Measurements from ENCODE around the gene TRIM9.

- no peak for TF ChIP-seq CTCF (IDR thresholded peaks at IDR 0.05; ENCODE audit: low read length)
- TF ChIP-seq EZH2 (optimal IDR thresholded peaks at IDR 0.05; ENCODE audit: low read depth, low read length), result no peak
- TF ChIP-seq EZH2phosphoT487 (IDR thresholded peaks at IDR 0.05; ENCODE audit: low read length), result no peak
Measured at GRCh38 chr14:51097287-51097686, 2.4 kb upstream of the TRIM9 start.
